Measurements from ENCODE around the gene PLCG1. TPM values are rescaled to one million over a fixed set of nuclear protein-coding genes. Genes with fewer than 3 reads are reported as not detected.

Gene PLCG1
- total and polyA plus RNA-seq, 3 donors from 2014 or later, result 118 to 186 (median 184) TPM

DNA sequence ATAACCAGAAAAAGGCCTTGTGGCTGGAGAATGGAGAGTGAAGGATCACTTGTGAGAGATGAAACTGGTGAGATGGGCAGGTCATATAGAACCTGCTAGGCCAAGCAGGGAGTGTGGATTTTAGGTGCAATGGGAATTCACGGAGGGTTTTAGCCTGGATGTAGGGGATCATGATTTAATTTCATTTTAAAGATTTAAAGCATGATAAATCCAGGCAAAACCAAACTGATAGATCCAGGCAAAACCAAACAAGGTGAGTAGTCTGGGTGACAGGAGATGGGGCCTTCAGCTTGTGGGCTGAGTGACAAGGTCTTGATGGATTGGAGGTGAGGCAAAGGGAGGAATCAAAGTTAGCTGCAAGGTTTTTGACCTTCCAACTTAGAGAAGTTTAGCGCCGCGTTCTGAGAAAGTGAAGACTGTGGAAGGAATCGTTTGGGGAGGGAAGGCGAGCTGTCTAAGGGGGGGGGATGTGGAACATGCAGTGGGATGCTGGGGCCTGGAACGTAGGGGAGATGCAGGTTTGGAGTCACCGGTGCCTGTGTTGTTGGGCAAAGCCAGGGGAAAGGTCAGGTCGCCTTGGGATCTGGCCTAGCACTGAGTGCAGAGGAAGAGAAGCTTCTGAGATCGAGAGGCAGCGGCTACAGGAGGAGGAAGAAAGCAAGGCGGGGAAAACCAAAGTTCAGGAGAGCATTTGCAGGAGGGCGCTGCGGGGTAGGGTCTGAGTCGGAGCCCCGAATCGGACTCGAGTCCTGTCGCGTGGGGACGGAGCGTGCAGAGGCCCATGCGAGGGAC lies 1.3 kb upstream of the PLCG1 start:
- WGBS, 2 donors, result 21 to 27% methylated on average over 23 of the region's 23 CpGs
- H3K27ac ChIP-seq, result peak overlapping the region; percentile 86 to 97
- no peak for DNase-seq
- TF ChIP-seq, protein P1, sequence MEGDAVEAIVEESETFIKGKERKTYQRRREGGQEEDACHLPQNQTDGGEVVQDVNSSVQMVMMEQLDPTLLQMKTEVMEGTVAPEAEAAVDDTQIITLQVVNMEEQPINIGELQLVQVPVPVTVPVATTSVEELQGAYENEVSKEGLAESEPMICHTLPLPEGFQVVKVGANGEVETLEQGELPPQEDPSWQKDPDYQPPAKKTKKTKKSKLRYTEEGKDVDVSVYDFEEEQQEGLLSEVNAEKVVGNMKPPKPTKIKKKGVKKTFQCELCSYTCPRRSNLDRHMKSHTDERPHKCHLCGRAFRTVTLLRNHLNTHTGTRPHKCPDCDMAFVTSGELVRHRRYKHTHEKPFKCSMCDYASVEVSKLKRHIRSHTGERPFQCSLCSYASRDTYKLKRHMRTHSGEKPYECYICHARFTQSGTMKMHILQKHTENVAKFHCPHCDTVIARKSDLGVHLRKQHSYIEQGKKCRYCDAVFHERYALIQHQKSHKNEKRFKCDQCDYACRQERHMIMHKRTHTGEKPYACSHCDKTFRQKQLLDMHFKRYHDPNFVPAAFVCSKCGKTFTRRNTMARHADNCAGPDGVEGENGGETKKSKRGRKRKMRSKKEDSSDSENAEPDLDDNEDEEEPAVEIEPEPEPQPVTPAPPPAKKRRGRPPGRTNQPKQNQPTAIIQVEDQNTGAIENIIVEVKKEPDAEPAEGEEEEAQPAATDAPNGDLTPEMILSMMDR (IDR thresholded peaks at IDR 0.05), result no peak
- TF ChIP-seq POLR2A (IDR thresholded peaks at IDR 0.05), result no peak
- intact Hi-C loops (cut with DNase I; ENCODE audit: low total_unique reads), result no loop called here
- H3K27me3 ChIP-seq, result no peaks in the 10 kb centered on the region
- H3K4me1 ChIP-seq, result peaks cover 13% of the 10 kb centered on the region
- no peaks in the 10 kb centered on the region for H3K9me3 ChIP-seq
- peak overlapping the region; percentile 69 to 98 for H3K4me3 ChIP-seq
- no peaks in the 10 kb centered on the region for H3K36me3 ChIP-seq (ENCODE audit: low read depth, missing control alignments)

GRCh38 chr20:41137614-41138474 lies 501 bp downstream of the PLCG1 start:
- H3K4me3 ChIP-seq, result peak overlapping the region; percentile 69 to 98
- no peaks in the 10 kb centered on the region for H3K9me3 ChIP-seq
- peak; percentile 73 for DNase-seq
- H3K4me1 ChIP-seq, result peaks cover 27% of the 10 kb centered on the region
- intact Hi-C loops (cut with DNase I; ENCODE audit: low total_unique reads), result no loop called here
- TF ChIP-seq POLR2A (IDR thresholded peaks at IDR 0.05), result no peak
- TF ChIP-seq, protein P1 (IDR thresholded peaks at IDR 0.05), result no peak
- H3K27me3 ChIP-seq, result no peaks in the 10 kb centered on the region
- no peaks in the 10 kb centered on the region for H3K36me3 ChIP-seq (ENCODE audit: low read depth, missing control alignments)
- peak overlapping the region; percentile 83 to 97 for H3K27ac ChIP-seq
- WGBS, 2 donors, result 1 to 2% methylated on average over 10 to 63 of the region's 66 CpGs

DNA sequence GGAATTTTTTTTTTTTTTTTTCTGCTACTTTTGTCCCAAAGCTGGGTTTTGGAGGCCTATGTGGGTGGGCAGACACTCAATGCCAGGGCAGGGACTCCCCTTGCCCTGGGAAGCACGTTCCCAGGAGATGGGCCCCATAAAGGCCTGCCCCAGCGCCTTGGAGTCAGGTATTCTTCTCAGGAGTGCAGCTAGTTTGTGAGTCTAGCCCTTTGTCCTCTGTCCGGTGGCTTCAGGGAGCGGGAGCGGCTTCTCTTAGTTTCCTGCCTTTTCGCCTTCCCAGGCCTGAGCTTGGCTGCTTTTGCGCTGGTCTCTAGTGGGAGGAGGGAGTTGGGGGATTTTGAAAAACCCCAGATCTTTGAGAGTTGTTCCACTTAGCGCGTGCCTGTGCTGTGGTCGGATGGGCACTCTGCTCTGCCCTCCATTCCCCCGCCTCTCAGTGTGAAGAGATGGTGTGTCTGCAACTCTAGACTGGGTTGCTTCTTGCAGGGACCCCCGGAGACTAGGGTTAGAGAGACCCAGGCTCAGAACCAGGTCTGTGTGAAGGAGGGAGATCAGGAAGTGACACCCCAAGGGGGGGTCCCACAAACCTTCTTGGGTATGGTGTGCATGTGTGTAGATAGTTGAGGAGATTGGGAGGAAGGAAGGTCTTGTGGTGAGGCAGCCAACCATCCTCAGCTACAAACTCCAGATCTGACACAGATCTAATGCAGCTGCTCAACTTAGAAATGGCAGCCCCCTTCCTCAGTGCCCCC lies 1.3 kb downstream of the PLCG1 start:
- WGBS, 2 donors, result 9 to 14% methylated on average over 11 to 12 of the region's 12 CpGs
- H3K4me1 ChIP-seq, result peaks cover 27% of the 10 kb centered on the region
- intact Hi-C loops (cut with DNase I; ENCODE audit: low total_unique reads), result no loop called here

More for the DNA sequence above, 1.3 kb downstream of the PLCG1 start:
- no peaks in the 10 kb centered on the region for H3K9me3 ChIP-seq
- H3K27ac ChIP-seq, result peak overlapping the region; percentile 83 to 97
- DNase-seq, result no peak
- TF ChIP-seq, protein P1 (IDR thresholded peaks at IDR 0.05), result no peak
- TF ChIP-seq POLR2A (IDR thresholded peaks at IDR 0.05), result no peak
- no peaks in the 10 kb centered on the region for H3K27me3 ChIP-seq
- peak overlapping the region; percentile 69 to 98 for H3K4me3 ChIP-seq
- no peaks in the 10 kb centered on the region for H3K36me3 ChIP-seq (ENCODE audit: low read depth, missing control alignments)
